HG03039 (cell line): ENCODE data around the gene FAM50A.
A peak's percentile ranks its signal among the peaks of the same experiment; 100 is the strongest.

Experiments
- ATAC-seq: cut with Tn5 transposase; IDR thresholded peaks from one replicate; pipeline ENCODE4 v1.9.1; 2021; ENCODE audit warnings: mild to moderate bottlenecking, moderate library complexity; ENCODE audit not compliant: unreplicated experiment

Gene FAM50A

DNA sequence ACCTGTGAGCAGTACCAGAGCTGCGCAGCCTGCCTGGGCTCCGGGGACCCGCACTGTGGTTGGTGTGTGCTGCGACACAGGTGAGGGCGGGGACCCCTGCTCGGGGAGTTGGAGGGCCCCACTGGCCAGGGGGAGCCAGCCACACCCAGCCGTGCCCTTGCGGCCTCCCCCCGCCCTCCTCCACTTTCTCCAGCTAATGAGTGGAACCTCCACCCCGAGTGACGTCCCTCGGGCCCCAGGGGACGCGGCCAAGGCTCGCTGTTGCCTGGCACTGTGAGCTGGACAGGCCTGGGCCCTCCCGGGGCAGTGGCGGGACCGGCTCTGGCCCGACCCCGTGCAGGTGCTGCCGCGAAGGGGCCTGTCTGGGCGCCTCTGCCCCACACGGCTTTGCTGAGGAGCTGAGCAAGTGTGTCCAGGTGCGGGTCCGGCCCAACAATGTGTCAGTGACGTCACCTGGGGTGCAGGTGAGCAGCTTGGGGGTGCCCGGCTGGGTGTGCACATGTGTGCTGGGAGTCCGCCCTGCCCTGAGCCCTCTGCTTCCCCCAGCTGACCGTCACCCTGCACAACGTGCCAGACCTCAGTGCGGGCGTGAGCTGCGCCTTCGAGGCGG is 19.8 kb downstream of the FAM50A start:
- ATAC-seq = no peak

DNA sequence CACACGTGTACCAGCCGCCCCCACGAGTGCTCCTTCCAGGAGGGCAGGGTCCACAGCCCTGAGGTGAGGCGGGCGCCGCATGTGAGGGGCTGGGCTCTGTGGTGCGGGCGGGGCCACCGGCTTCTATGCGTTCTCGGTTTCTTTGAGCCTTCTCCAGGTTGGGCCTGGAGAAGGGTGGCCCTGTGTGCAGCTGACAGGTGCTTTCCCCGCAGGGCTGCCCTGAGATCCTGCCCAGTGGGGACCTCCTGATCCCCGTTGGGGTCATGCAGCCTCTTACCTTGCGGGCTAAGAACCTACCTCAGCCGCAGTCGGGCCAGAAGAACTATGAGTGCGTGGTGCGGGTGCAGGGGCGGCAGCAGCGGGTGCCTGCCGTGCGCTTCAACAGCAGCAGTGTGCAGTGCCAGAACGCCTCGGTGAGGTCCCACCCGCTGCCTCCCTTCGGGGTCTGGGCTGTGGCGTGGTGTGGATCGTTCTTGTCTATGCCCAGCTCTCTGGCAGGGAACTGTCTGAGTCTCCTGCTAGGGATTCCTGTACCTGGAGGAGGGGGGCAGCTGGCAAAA is 20.9 kb downstream of the FAM50A start:
- no peak for ATAC-seq

DNA sequence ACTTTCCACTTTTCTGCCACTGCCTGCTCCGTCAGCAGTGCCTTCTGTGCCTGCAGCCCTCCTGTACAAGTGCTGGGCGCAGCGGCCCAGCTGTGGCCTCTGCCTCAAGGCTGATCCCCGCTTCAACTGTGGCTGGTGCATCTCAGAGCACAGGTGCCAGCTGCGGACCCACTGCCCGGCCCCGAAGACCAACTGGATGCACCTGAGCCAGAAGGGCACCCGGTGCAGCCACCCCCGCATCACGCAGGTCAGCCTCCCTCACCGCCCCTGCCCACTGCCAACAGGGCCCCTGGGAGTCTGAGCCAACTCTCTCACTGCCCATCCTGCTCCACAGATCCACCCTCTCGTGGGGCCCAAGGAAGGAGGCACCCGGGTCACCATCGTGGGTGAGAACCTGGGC is 21.7 kb downstream of the FAM50A start:
- no peak for ATAC-seq

DNA sequence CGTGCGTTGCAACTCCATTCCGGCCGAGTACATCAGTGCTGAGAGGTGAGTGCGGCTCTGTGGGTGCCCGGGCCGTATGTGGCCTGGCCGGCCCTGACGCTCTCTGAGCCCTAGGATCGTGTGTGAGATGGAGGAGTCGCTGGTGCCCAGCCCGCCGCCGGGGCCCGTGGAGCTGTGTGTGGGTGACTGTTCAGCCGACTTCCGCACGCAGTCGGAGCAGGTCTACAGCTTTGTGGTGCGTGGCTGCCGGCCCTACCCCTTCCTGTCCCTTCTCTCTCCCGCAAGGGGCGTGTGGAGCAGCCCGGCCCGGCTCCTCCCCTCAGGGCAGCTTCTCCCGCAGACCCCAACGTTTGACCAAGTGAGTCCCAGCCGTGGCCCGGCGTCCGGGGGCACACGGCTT is 22.1 kb downstream of the FAM50A start:
- no peak for ATAC-seq

DNA sequence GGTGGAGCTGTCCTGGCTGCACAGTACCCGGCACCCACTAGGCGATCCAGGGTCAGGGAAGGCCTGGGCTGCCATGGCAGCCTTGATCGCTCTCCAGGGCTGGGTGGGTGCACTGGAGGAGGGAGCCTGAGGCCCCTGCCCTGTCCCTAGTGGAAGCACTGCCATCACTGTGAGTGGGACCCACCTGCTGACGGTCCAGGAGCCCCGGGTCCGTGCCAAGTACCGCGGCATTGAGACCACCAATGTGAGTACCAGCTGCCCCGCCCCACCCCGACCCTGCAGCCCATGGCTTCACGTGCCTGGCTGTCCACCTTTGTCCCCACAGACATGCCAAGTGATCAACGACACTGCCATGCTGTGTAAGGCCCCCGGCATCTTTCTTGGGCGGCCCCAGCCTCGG is 23.0 kb downstream of the FAM50A start:
- no peak for ATAC-seq

DNA sequence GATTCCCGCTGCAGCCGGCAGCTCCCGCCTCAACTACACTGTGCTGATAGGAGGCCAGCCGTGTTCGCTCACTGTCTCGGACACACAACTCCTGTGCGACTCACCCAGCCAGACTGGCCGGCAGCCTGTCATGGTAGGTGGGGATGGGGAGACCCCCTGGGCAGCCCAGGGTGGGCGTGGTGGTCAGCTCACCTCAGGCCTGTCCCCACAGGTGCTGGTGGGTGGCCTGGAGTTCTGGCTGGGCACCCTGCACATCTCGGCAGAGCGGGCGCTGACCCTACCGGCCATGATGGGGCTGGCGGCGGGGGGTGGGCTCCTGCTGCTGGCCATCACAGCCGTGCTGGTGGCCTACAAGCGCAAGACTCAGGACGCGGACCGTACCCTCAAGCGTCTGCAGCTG is 23.6 kb downstream of the FAM50A start:
- no peak for ATAC-seq

DNA sequence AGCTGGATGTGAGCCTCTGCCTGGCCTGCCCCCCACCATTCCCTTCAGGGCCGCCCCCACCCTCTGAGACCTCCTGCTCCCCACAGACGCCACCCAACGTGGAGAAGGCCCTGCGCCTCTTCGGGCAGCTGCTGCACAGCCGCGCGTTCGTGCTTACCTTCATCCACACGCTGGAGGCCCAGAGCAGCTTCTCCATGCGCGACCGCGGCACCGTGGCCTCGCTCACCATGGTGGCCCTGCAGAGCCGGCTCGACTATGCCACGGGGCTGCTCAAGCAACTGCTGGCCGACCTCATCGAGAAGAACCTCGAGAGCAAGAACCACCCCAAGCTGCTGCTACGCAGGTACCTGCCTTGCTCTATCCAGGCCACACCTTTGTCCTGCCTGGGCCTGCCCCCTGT is 24.3 kb downstream of the FAM50A start:
- no peak for ATAC-seq

DNA sequence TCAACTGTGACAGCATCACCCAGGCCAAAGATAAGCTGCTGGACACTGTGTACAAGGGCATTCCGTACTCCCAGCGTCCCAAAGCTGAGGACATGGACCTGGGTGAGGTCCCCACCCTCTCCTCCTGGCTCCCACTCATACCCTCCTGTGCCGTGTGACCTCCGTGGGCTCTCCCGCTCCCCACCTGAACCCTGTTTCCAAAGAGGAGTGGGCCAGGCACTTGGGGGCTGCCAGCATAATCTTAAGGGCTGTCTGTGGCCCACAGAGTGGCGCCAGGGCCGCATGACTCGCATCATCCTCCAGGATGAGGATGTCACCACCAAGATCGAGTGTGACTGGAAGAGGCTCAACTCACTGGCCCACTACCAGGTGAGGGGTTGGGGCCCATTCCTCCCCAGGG is 25.2 kb downstream of the FAM50A start:
- no peak for ATAC-seq

DNA sequence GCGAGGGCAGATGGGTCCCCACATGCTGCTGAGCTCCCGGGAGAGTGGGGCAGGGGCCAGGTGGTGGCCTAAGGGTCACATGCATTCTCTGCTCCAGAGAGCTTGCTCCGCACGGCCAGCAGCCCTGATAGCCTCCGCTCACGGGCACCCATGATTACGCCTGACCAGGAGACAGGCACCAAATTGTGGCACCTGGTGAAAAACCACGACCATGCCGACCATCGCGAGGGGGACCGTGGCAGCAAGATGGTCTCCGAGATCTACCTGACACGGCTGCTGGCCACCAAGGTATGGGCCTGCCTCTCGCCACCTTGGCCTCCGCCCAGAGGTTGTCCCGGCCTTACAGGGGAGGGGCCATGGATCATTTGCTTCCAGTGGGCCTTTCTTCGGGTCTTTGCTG is 25.9 kb downstream of the FAM50A start:
- no peak for ATAC-seq

DNA sequence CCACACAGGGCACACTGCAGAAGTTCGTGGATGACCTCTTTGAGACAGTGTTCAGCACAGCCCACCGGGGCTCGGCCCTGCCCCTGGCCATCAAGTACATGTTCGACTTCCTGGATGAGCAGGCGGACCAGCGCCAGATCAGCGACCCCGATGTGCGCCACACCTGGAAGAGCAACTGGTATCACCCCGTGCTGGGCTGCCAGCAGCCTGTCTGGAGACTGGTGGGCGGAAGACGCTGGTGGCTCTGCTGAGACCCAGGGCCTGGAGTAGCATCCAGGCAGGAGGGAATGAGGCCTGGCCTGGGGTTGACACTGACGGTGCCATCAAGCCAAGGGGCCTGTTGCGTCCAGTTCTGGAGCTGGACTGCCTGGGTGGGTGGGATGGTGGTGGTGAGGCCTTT is 26.5 kb downstream of the FAM50A start:
- no peak for ATAC-seq

DNA sequence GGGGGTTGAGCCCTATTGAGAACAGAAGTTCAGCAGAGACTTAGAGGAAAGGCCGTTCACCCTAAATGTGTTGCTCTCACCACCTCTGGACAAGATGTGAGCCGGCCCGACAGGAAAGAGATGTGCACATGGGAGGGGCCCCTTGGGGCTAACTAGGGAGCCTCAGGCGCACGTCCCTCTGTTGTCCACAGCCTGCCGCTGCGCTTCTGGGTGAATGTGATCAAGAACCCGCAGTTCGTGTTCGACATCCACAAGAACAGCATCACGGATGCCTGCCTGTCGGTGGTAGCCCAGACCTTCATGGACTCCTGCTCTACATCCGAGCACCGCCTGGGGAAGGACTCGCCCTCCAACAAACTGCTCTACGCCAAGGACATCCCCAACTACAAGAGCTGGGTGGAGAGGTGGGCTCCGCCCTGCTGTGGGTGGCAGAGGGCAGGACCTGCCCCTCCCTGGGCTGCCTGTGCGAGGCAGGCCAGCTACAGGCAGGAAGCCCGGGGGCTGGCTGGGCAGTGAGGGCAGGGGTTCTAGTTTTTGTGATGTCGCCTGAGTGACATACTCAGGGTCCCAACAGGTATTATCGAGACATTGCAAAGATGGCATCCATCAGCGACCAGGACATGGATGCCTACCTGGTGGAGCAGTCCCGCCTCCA is 27.1 kb downstream of the FAM50A start:
- ATAC-seq = no peak

DNA sequence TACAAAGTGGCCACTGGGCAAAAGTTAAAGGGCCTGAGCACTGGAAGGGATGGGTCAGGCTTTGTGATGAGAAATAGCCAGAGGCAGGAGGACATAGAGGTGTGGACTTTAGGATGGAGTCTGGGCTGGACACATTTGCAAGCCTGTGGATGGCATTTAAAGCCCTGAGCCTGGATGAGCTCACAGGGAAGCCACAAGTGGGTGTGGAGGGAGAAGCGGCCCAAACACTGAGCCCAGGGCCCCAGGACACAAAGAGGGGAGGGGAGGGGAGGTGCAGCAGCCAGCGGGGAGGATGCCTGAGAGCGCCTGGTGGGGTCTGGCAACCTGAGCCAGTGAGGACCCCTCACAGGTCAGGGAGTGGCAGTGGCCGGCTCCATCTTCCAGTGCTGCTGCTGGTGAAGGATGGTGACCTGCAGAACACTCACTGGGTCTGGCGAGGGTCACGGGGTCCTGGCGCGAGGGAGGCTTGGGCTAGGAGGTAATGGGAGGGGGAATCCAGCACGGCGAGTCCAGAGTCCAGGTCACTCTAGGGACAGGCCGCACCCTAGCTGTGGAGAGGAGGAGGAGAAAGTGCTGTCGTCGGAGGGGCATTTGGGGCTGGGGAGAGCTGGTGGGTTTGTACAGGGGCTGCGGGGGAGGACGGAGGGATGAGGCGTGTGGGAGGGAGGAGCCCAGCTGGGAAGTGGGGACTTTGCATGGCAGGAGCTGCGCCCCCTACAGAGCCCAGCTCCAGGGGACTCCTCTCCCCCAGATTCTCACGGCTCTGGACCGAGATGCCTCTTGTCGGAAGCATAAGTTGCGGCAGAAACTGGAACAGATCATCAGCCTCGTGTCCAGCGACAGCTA is 28.1 kb downstream of the FAM50A start:
- no peak for ATAC-seq

DNA sequence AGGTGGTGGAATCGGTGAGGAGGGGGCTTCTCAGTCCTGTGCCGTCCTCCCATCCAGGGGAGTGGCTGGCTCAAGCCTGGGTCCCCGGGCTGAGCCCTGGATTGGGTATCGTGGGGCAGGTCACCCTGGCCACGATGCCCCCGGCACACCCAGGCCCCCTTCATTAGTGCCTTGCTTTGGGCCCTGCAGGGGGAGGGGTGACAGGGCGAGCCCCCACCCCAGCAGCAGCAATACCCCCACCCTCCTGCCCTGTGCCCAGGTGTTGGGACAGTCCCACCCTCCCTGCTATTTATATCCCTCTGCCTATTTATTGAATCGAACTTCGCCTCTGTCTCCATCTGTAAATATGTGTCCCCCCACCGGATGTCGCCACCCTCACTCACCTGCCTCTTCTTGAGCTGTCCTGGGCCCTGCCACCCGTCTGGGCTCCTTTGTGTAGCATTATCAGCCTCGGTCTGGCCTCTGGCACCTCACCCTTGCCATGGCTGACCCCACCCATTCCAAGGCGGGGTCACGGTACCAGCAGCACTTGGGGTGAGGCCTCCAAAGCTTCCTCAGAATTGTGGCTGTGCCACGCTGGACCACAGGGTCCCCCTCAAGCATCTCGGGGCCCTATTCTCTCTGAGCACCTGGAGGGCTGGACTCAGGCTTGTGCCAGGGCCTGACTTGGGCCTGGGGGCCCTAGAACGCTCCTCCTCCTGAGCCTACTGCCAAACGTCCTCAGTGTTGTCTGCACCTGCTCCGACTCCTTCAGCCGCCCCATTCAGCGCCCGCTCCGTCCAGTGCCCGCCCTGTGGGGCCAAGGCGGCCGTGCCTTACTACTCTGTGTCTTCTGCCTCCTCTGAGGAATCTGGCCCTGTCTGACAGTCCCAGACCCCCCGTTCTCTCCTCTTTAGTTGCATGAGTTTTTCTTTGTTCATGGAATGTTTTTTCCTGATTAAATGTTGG is 29.0 kb downstream of the FAM50A start:
- no peak for ATAC-seq

DNA sequence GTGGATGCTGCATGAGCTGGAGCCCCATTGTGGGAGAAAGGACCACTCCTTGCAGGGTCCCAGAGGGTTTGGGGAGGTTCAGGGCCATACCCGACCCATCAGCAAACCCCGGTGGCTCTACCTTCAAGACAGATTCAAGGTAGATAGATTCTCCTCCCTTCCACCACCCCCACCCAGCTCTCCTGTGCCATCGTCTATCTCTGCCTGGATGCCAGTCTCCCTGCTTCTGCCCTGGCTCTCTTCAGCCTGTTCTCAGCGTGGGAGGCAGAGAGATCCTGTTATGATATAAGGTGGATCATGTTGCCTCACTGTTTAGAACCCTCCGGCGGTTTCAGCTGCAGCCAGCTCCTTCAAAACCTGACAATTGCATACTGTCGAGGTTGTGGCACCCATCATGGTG is 29.7 kb downstream of the FAM50A start:
- no peak for ATAC-seq

DNA sequence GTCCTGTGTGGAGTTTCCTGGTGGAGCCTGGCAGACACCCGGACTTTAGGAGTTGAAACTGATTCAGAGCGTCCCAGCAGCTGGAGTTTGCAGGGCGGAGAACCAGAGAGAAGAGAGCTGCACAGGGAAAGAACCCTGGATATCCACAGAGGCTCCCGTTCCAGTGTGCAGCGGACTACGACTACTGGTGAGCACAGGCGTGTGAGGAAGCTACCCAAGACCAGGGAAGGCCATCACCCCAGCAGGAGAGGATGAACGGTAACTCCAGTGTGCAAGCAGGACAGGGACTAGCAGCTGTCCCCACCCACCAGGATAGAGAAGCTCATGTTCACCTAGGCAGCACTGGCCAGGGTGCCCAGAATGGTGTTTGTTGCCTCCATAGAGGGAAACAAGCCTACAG is 32.9 kb downstream of the FAM50A start:
- ATAC-seq = no peak

DNA sequence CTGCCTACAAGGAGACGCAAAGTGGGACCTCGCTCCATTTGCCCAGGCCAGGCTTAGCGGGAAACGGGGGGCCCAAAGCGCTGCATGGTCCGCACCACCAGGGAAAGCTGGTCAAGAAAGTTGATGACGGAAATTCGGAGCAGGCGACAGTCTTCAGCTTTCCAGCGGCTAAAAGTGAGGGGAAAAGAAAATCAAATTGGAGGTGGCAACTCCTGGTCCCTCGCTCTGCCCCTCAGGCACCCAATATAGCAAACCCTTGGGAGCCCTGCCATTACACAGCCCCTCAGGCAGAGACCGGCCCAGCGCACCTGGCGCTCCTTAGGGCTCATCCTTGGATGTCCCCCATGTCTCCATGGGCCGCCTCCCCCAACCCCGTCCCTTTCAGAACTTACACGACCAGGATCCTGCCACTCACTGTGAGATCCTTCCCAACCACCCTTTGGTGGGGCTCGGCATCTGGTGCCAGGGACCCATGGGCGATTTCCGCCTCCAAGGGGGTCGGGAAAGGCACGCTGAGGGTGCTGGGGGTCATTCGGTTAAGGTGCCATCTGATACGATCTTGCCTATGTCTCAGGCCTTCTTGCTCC is 34.0 kb downstream of the FAM50A start:
- no peak for ATAC-seq

DNA sequence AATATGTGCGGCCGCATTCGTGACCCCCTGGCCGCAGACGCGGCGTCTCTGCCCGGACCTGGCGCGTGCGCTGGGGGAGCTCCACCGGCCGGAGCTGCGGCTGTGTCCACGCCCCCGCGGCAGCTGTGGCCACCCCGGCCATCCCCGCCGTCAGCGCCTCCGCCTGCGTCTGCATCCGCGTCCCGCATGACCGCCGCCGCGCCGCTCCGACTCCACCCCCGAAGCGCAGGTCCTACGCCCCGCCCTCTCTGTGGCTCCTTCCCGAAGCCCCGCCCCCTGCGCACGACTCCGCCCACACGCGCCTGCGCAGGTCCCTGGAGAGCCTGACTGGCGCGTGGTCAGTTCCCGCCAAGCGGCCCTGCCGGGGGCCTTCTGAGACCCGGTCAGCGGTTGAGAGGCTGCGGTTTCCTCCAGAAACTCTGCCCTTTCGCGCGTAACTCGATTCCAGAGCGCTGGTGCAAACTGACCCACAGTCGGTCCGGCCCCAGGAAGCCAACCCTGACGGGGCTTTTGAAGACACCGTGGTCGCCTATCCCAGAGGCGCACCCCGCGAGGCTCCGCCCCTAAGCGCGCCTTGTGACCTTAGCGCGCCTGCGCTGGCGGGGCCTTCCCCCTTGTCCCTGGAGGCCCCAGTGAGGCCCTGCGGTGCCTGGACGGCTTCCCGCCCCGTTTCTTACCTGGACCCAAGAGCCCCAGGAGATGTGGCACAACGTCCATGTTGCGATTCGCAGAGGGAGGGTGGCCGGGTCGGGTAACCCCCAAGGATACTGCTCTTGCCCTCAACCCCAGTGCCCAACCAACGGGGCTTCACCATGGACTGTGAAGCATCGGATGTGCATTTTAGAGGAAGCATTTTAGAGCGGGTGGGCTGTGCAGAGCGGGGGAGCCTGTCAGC is 35.0 kb downstream of the FAM50A start, which contains the start of gene LAGE3:
Gene LAGE3, minus strand, starts transcription at position 554 of the 895 bp plus-strand sequence. Its CDS starts 366 bp downstream, at position 188.
- peak; percentile 82 for ATAC-seq

DNA sequence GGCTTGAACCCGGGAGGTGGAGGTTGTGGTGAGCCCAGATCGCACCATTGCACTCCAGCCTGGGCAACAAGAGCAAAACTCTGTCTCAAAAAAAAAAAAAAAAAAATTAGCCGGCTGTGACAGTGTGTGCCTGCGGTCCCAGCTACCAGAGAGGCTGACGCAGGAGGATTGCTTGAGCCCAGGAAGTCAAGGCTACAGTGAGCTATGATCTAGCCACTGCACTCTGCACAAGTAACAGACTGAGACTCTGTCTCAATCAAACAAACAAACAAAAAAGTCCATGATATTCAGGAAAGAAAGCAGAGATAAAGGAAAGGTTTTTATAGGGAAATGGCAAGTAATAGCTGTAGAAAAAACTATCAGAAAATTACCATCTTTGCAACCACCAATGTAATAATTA is 37.3 kb downstream of the FAM50A start:
- no peak for ATAC-seq

DNA sequence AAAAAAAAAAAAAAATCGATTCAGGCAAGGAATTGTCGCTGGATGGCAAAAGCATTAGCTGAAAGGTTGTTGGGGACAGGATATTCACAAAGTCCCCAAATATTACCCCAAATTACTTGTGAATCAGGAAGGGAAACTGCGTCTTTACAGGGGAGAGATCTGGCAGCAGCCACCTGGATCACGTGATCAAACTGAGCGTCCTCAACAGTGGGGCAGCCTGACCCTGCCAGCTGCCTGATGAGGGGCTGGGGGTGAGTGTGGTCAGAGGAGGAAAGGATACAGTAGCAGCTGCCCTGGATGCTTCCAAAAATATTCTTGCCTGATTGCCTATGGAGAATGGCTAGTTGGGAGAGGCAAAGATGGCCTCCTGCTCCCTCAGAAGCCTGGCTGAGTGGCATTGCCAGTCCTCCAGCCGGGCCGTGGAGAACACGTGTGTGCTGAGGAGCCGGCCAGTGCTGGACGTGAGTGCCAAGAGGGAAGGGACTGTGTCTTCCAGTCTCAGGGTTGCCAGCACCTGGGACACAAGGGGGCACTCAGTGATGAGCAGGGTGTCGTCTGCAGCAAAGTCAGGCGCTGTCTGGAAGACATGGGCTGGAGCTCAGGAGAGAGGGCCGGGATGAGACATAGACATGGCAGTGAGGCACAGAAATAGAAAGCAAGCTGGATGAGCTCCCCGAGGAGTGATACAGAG is 38.1 kb downstream of the FAM50A start:
- ATAC-seq = no peak
